ELR (cell line): ENCODE measurements around the gene IFT43.

Source experiments
- DNase-seq: peaks from one replicate; pipeline ENCODE4 v3.0.0-alpha.2; 2015; ENCODE audit warnings: low read depth

IFT43 gene

GRCh38 chr14:76015191-76015590 is 29.6 kb downstream of the IFT43 start:
- no peak for DNase-seq

- no peak for DNase-seq
These were observed 30.1 kb downstream of the IFT43 start for GRCh38 chr14:76015668-76016067.

- DNase-seq: no peak
These were observed 34.1 kb downstream of the IFT43 start for GRCh38 chr14:76019676-76020075.

- DNase-seq: peak; percentile 43
These were observed 37.4 kb downstream of the IFT43 start for GRCh38 chr14:76022991-76023390.

GRCh38 chr14:76023757-76024156 is 38.2 kb downstream of the IFT43 start:
- DNase-seq: no peak

GRCh38 chr14:76024211-76024907 is 38.8 kb downstream of the IFT43 start:
- DNase-seq: no peak

GRCh38 chr14:76034566-76034965 is 49.0 kb downstream of the IFT43 start:
- DNase-seq: peak; percentile 52

- DNase-seq: no peak
These were observed 55.1 kb downstream of the IFT43 start for GRCh38 chr14:76040704-76041103.

- no peak for DNase-seq
These were observed 60.2 kb downstream of the IFT43 start for GRCh38 chr14:76045773-76046172.

- no peak for DNase-seq
These were observed 64.7 kb downstream of the IFT43 start for GRCh38 chr14:76050250-76050649.

GRCh38 chr14:76050797-76051392 is 65.3 kb downstream of the IFT43 start:
- peak; percentile 68 for DNase-seq

- DNase-seq: no peak
These were observed 66.3 kb downstream of the IFT43 start for GRCh38 chr14:76051717-76052465.

GRCh38 chr14:76053572-76054355 is 68.2 kb downstream of the IFT43 start:
- no peak for DNase-seq

- no peak for DNase-seq
These were observed 69.8 kb downstream of the IFT43 start for GRCh38 chr14:76055330-76055729.

GRCh38 chr14:76056128-76056527 is 70.6 kb downstream of the IFT43 start:
- DNase-seq: peak; percentile 39

GRCh38 chr14:76057914-76058313 is 72.4 kb downstream of the IFT43 start:
- no peak for DNase-seq

- no peak for DNase-seq
These were observed 77.8 kb downstream of the IFT43 start for GRCh38 chr14:76063327-76063726.

- no peak for DNase-seq
These were observed 80.0 kb downstream of the IFT43 start for GRCh38 chr14:76065519-76065918.

- DNase-seq: no peak
These were observed 82.0 kb downstream of the IFT43 start for GRCh38 chr14:76067536-76067935.

- DNase-seq: no peak
These were observed 88.2 kb downstream of the IFT43 start for GRCh38 chr14:76073717-76074116.

- no peak for DNase-seq
These were observed 91.8 kb downstream of the IFT43 start for GRCh38 chr14:76077340-76077739.

GRCh38 chr14:76078501-76078900 is 92.9 kb downstream of the IFT43 start:
- no peak for DNase-seq
